Measurements from ENCODE around the gene METTL9.

GRCh38 chr16:21584817-21585216 is 14.6 kb upstream of the METTL9 start:
- TF ChIP-seq EZH2 (IDR thresholded peaks at IDR 0.05; ENCODE audit: borderline replicate concordance, low read length) = no peak
- no peak for TF ChIP-seq CTCF (conservative IDR thresholded peaks at IDR 0.05 in 1 of 2, IDR thresholded peaks at IDR 0.05 in 1 of 2; ENCODE audit: extremely low read depth in 1 of 2, insufficient read depth in 1 of 2, low read depth in 1 of 2, low read length in 2 of 2)

Data from mammary epithelial cell (primary cell).